ENCODE data around the gene DPF1. TPM values are rescaled to one million over a fixed set of nuclear protein-coding genes. Genes with fewer than 3 reads are reported as not detected.
"Not testable (repeated sequence)": the region's sequence is repeated elsewhere in the genome, so short reads cannot be mapped to it uniquely, and the experiment has no call there.

Gene DPF1
- total and polyA plus RNA-seq, 4 donors = not detected

GRCh38 chr19:38233740-38234251, 9.8 kb upstream of the DPF1 start:
- Histone ChIP-seq H3K27me3 (ENCODE audit: control insufficient read depth in 4 of 4, insufficient read depth in 4 of 4, low read length in 3 of 4) (peaks cover 0 to 5% (median 2%) of the 10 kb centered on the region in 4 donors), H3K4me3 (ENCODE audit: low read depth in 1 of 3, low read length in 3 of 3) (no peak overlapping the region)
- DNase-seq (ENCODE audit: low spot score) = peak; percentile 89

GRCh38 chr19:38231918-38232317, 7.9 kb upstream of the DPF1 start:
- Histone ChIP-seq H3K9me3 (ENCODE audit: control insufficient read depth in 4 of 4, low read length in 3 of 4) (no peaks in the 10 kb centered on the region), H3K4me1 (ENCODE audit: control insufficient read depth in 4 of 4, insufficient read depth in 4 of 4, low read length in 3 of 4) (peaks cover 0 to 8% (median 2%) of the 10 kb centered on the region in 4 donors), H3K36me3 (ENCODE audit: control insufficient read depth in 4 of 4, insufficient read depth in 3 of 4, low read depth in 1 of 4, low read length in 3 of 4) (no peaks in the 10 kb centered on the region), H3K27me3 (ENCODE audit: control insufficient read depth in 4 of 4, insufficient read depth in 4 of 4, low read length in 3 of 4) (peaks cover 0 to 5% (median 2%) of the 10 kb centered on the region in 4 donors), H3K27ac (ENCODE audit: low read depth in 1 of 2, low read length in 2 of 2) (no peak overlapping the region), H3K9ac (ENCODE audit: low read depth in 1 of 2, low read length in 2 of 2) (no peak overlapping the region), H3K4me3 (ENCODE audit: low read depth in 1 of 3, low read length in 3 of 3) (no peak overlapping the region)
- 89% methylated on average over 7 of the region's 7 CpGs for WGBS
- TF ChIP-seq ATF3 (IDR thresholded peaks at IDR 0.05) (no peak), SP1 (IDR thresholded peaks at IDR 0.05) (no peak), RXRA (IDR thresholded peaks at IDR 0.05) (no peak), GABPA (IDR thresholded peaks at IDR 0.05 in 1 of 2, conservative IDR thresholded peaks at IDR 0.05 in 1 of 2) (no peak), RAD21 (IDR thresholded peaks at IDR 0.05) (no peak), FOXA1 (IDR thresholded peaks at IDR 0.05) (no peak), JUND (IDR thresholded peaks at IDR 0.05) (no peak), YY1 (IDR thresholded peaks at IDR 0.05) (no peak), FOXA2 (IDR thresholded peaks at IDR 0.05) (no peak), EGR1 (IDR thresholded peaks at IDR 0.05; ENCODE audit: low read depth in 2 of 2) (no peak)
- TF ChIP-seq, protein P1, sequence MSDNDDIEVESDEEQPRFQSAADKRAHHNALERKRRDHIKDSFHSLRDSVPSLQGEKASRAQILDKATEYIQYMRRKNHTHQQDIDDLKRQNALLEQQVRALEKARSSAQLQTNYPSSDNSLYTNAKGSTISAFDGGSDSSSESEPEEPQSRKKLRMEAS (IDR thresholded peaks at IDR 0.05) = no peak
- TF ChIP-seq, protein P2, sequence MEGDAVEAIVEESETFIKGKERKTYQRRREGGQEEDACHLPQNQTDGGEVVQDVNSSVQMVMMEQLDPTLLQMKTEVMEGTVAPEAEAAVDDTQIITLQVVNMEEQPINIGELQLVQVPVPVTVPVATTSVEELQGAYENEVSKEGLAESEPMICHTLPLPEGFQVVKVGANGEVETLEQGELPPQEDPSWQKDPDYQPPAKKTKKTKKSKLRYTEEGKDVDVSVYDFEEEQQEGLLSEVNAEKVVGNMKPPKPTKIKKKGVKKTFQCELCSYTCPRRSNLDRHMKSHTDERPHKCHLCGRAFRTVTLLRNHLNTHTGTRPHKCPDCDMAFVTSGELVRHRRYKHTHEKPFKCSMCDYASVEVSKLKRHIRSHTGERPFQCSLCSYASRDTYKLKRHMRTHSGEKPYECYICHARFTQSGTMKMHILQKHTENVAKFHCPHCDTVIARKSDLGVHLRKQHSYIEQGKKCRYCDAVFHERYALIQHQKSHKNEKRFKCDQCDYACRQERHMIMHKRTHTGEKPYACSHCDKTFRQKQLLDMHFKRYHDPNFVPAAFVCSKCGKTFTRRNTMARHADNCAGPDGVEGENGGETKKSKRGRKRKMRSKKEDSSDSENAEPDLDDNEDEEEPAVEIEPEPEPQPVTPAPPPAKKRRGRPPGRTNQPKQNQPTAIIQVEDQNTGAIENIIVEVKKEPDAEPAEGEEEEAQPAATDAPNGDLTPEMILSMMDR (IDR thresholded peaks at IDR 0.05; ENCODE audit: low read depth, low read length, missing input control) = no peak
- DNase-seq (ENCODE audit: low spot score) = no peak

More at GRCh38 chr19:38233740-38234251, 9.8 kb upstream of the DPF1 start:
- Histone ChIP-seq H3K9me3 (ENCODE audit: control insufficient read depth in 4 of 4, low read length in 3 of 4) (no peaks in the 10 kb centered on the region), H3K4me1 (ENCODE audit: control insufficient read depth in 4 of 4, insufficient read depth in 4 of 4, low read length in 3 of 4) (peaks cover 0 to 4% (median 1%) of the 10 kb centered on the region in 4 donors), H3K36me3 (ENCODE audit: control insufficient read depth in 4 of 4, insufficient read depth in 3 of 4, low read depth in 1 of 4, low read length in 3 of 4) (no peaks in the 10 kb centered on the region), H3K9ac (ENCODE audit: low read depth in 1 of 2, low read length in 2 of 2) (no peak overlapping the region), H3K27ac (ENCODE audit: low read depth in 1 of 2, low read length in 2 of 2) (no peak overlapping the region)
- WGBS = 21% methylated on average over 7 of the region's 7 CpGs
- TF ChIP-seq, protein P2 (IDR thresholded peaks at IDR 0.05; ENCODE audit: low read depth, low read length, missing input control) = peak; percentile 84
- TF ChIP-seq RXRA (IDR thresholded peaks at IDR 0.05) (no peak), RAD21 (IDR thresholded peaks at IDR 0.05) (peak; percentile 85 to 90)

- H3K4me3 ChIP-seq (ENCODE audit: low read depth in 1 of 3, low read length in 3 of 3); H3K9me3 ChIP-seq (ENCODE audit: control insufficient read depth in 4 of 4, low read length in 3 of 4); H3K4me1 ChIP-seq (ENCODE audit: control insufficient read depth in 4 of 4, insufficient read depth in 4 of 4, low read length in 3 of 4); H3K27me3 ChIP-seq (ENCODE audit: control insufficient read depth in 4 of 4, insufficient read depth in 4 of 4, low read length in 3 of 4); H3K9ac ChIP-seq (ENCODE audit: low read depth in 1 of 2, low read length in 2 of 2); H3K27ac ChIP-seq (ENCODE audit: low read depth in 1 of 2, low read length in 2 of 2); H3K36me3 ChIP-seq (ENCODE audit: control insufficient read depth in 4 of 4, insufficient read depth in 3 of 4, low read depth in 1 of 4, low read length in 3 of 4); DNase-seq (ENCODE audit: low spot score): not testable (repeated sequence)
- WGBS = 68% methylated on average over 3 of the region's 3 CpGs
Measured at GRCh38 chr19:38230506-38231133, 6.6 kb upstream of the DPF1 start.

Measured in liver (tissue), 9 donors.